AG09319 (cell line): ENCODE data around the gene LYPD3.
"Not testable (repeated sequence)": the region's sequence is repeated elsewhere in the genome, so short reads cannot be mapped to it uniquely, and the experiment has no call there.

Experiments
- DNase-seq: peaks from one replicate; pipeline ENCODE4 v3.0.0-alpha.2; 2010; ENCODE audit warnings: low read depth; ENCODE audit errors: extremely low read depth
- TF ChIP-seq, protein P1 (sequence below): IDR thresholded peaks from 2 replicates; pipeline ENCODE4 v1.5.1; 2011; ENCODE audit warnings: low read depth, mild to moderate bottlenecking, inconsistent platforms, low read length, moderate library complexity

LYPD3 gene

DNA sequence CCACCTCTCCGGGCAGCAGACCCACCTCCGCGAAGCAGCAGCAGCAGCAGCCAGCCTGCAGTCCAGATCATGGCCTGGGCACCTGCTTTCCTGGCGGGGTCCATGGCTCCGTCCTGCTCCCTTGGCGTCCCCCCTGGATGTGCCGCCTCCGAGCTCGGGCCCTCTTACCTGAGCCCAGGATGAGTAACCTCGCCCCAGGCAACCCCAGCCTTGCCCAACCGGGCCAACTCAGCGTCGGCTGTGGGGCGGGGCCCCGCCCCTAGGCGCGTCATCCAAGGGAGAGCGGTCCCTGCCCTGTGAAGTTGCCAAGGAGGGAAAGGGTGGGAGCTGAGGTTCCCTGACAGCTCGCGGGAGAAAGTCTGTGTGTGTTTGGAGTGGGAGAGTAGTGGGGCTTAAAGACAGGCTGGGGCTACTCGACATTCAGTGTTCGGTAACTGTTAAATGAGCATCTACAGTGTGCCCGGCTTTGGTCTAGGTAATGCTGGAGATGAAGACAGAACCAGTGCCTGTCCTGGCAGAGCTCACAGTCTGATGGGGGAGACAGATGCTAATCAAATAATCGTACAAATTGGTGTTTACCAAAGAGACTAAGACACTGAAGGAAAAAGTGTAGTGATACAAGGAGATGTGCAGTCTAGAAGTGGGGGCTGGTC is at the start of gene LYPD3:
Gene LYPD3 (minus strand): TSS at position 141 of the 653 bp plus-strand sequence. CDS start 37 bp downstream, at position 104.
- no peak for DNase-seq
- TF ChIP-seq, protein P1, sequence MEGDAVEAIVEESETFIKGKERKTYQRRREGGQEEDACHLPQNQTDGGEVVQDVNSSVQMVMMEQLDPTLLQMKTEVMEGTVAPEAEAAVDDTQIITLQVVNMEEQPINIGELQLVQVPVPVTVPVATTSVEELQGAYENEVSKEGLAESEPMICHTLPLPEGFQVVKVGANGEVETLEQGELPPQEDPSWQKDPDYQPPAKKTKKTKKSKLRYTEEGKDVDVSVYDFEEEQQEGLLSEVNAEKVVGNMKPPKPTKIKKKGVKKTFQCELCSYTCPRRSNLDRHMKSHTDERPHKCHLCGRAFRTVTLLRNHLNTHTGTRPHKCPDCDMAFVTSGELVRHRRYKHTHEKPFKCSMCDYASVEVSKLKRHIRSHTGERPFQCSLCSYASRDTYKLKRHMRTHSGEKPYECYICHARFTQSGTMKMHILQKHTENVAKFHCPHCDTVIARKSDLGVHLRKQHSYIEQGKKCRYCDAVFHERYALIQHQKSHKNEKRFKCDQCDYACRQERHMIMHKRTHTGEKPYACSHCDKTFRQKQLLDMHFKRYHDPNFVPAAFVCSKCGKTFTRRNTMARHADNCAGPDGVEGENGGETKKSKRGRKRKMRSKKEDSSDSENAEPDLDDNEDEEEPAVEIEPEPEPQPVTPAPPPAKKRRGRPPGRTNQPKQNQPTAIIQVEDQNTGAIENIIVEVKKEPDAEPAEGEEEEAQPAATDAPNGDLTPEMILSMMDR = no peak

DNA sequence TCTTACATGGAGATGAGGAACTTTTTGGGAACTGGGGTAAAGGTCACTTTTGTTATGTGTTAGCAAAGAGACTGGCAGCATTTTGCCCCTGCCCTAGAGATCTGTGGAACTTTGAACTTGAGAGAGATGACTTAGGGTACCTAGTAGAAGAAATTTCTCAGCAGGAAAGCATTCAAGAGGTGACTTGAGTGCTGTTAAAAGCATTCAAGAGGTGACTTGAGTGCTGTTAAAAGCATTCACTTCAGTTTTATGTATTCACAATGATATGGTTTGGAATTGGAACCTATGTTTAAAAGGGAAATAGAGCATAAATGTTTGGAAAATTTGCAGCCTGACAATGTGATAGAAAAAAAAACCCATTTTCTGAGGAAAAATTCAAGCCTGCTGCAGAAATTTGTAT is 47.0 kb upstream of the LYPD3 start:
- DNase-seq = not testable (repeated sequence)

DNA sequence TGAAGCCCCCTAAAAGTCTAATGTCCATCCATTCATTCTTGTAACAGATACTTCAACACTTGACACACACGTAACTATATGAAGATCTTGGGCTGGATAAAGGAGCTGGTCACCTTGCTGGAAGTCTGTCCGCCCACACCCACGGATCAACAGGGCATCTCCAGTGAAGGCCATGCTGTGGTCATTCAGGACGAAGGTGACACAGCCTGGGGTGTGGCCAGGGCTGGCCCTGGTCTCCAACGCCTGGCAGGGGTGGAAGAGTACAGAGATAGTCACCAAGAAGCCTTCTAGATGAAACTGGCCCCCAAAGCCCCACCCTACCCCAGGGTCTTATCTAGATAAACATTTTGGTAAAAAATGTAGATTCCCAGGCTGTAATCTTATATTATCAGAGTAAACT is 45.9 kb upstream of the LYPD3 start:
- TF ChIP-seq, protein P1 = no peak

DNA sequence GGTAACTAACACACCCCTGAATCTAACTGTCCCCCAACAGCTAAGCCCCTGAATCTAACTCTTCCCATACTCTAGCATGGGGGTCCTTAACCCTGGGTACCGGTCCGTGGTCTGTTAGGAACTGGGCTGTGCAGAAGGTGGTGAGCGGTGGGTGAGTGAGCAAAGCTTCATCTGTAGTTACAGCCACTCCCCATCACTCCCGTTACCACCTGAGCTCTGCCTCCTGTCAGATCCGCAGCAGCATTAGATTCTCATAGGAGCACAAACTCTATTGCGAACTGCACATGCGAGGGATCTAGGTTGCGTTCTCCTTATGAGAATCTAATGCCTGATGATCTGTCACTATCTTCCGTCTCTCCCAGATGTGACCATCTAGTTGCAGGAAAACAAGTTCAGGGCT is 45.3 kb upstream of the LYPD3 start:
- TF ChIP-seq, protein P1 = no peak
- DNase-seq = no peak

More for the DNA sequence above, 45.9 kb upstream of the LYPD3 start:
- no peak for DNase-seq

DNA sequence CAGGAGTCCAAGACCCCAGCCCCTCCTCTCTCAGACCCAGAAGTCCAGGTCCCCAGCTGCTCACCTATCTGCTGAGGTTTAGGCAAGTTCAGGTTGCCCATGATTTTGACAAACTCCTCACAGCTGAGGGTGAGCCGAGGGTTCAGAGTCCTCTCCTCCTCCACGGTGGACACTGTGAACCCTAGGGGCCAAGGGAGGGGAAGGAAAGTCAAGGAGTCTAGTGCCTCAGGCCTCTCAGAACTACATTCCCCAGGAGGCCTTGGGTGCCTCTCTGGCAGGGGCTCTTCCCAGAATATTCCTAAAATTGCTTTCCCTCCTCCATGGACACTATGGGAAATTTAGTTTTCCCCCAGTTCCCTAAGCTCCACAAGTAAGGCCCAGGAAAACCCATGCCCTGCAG is 42.5 kb upstream of the LYPD3 start:
- no peak for DNase-seq
- TF ChIP-seq, protein P1 = no peak

DNA sequence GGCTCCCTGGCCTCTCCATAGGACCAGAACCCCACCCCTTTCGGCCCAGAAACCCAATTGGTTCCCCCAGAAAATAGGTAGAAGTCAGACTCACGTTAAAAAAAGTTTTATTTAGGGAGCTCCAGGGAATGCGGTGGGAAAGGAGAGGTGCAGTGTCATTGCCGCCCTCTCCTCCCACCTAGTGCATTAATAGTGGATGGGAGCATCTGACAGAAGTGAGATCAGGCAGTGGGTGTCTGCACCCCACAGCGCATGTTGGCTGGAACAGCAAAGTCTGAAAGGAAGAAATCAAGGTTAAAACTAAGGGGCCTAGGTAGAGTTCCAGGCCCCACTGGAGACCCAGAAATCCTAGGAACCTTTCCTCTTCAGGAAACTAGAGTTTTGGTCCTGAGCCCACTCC is 41.2 kb upstream of the LYPD3 start:
- no peak for DNase-seq
- TF ChIP-seq, protein P1 = no peak

DNA sequence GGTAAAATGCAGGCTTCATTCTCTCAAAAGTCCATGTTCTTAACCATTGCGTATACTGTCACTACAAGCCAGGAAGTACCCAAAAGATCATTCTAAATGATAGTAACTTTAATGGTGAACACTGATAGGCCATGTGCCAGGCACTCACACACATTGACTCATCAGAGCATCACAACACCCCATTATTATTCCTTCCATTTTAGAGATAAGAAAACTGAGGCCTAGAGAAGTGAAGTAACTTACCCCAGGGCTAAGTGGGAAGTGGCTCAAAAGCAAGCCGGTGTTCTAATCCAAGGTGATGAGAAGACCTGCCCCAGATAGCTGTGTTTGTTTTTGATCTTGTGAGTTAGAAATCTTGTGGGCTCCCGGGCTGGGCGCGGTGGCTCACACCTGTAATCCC is 40.5 kb upstream of the LYPD3 start:
- no peak for DNase-seq
- TF ChIP-seq, protein P1 = no peak

DNA sequence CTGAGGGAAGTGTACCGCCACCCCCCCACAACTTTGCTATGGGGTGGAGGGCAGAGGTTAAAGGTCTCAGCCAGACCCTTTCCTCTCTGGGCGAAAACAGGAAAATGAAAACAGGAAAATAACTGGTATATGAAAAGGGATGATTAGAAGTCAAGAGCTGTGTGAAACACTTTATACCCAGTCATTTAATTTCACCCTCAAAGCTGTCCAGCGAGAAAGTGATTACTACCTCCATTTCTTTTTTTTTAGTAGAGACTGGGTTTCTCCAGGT is 39.7 kb upstream of the LYPD3 start:
- DNase-seq = no peak
- TF ChIP-seq, protein P1 = no peak
